ENCODE results near the gene OR8S1. TPM values are rescaled to one million over a fixed set of nuclear protein-coding genes. Genes with fewer than 3 reads are reported as not detected.
A peak's percentile ranks its signal among the peaks of the same experiment; 100 is the strongest.

The OR8S1 gene
- total RNA-seq, 1 experiment from 2014 or later, result not detected

GRCh38 chr12:48556631-48557030, 31.2 kb downstream of the OR8S1 start:
- no peak overlapping the region for H3K14ac ChIP-seq (ENCODE audit: insufficient read depth, low read length)
- no peak overlapping the region for H2BK5ac ChIP-seq (ENCODE audit: insufficient read length, low read length)
- H4K8ac ChIP-seq (replicated peaks; ENCODE audit: insufficient read length, low read depth, low read length), result no peak overlapping the region
- Mint-ChIP-seq H3K36me3 (ENCODE audit: insufficient read depth in 1 of 3, low read depth in 3 of 3) (peaks cover 0 to 5% (median 2%) of the 10 kb centered on the region in 3 experiments; a peak in 4 of 7 replicates), H3K4me1 (peaks cover 10 to 16% of the 10 kb centered on the region in 2 experiments), H3K27ac (no peak overlapping the region), H3K9me3 (peaks cover 16 to 44% of the 10 kb centered on the region in 2 experiments), H3K4me3 (no peak overlapping the region), H3K27me3 (ENCODE audit: low read depth) (peaks cover 11% of the 10 kb centered on the region)
- H3K23ac ChIP-seq (ENCODE audit: insufficient read length, low read depth, low read length), result no peak overlapping the region
- WGBS (ENCODE audit: extremely low coverage, insufficient read length, low lambda C conversion rate), result no CpG with 5 or more reads among the region's 6 CpGs
- H3K79me1 ChIP-seq (ENCODE audit: insufficient read depth, low read depth, low read length, poor library complexity, severe bottlenecking), result no peaks in the 10 kb centered on the region
- H2AFZ ChIP-seq (ENCODE audit: low read length), result no peak overlapping the region
- H3K56ac ChIP-seq (ENCODE audit: insufficient read length, low read depth, low read length), result no peak overlapping the region
- H3K9me3 ChIP-seq (ENCODE audit: control insufficient read depth, low read depth, low read length), result no peaks in the 10 kb centered on the region
- H3T11ph ChIP-seq (ENCODE audit: low read length), result no peak overlapping the region
- H3K4ac ChIP-seq (ENCODE audit: low read depth, low read length), result no peak overlapping the region
- H2AK5ac ChIP-seq (ENCODE audit: insufficient read length, low read length), result no peak overlapping the region
- no peaks in the 10 kb centered on the region for H3K79me2 ChIP-seq (ENCODE audit: insufficient read depth, low read length)
- no peak for TF ChIP-seq CTCF (conservative IDR thresholded peaks at IDR 0.05)
- no peak overlapping the region for H3K9ac ChIP-seq (ENCODE audit: extremely low read depth, insufficient read length, low read length)
- H3K4me1 ChIP-seq (ENCODE audit: insufficient read depth, low read length), result no peaks in the 10 kb centered on the region; the same call in 1 of the 2 replicates
- no peaks in the 10 kb centered on the region for H3K27me3 ChIP-seq (ENCODE audit: insufficient read depth, low read length)
- no peak overlapping the region for H2BK20ac ChIP-seq (ENCODE audit: low read depth, low read length, poor library complexity, severe bottlenecking)
- H2BK120ac ChIP-seq (ENCODE audit: low read depth, low read length, poor library complexity, severe bottlenecking), result no peak overlapping the region
- no peaks in the 10 kb centered on the region for H4K20me1 ChIP-seq (ENCODE audit: control insufficient read depth, insufficient read depth, insufficient read length)
- H4K5ac ChIP-seq (ENCODE audit: insufficient read length, low read depth, low read length), result no peak overlapping the region
- no peak overlapping the region for H4K91ac ChIP-seq (ENCODE audit: insufficient read length, low read depth, low read length)
- H3K27ac ChIP-seq (ENCODE audit: insufficient read length, low read depth, low read length), result no peak overlapping the region
- H3K18ac ChIP-seq (ENCODE audit: insufficient read length, low read depth, low read length), result no peak overlapping the region
- no peak overlapping the region for H2BK15ac ChIP-seq (ENCODE audit: low read depth, low read length)
- H3K23me2 ChIP-seq (ENCODE audit: insufficient read length, low read depth, low read length, poor library complexity, severe bottlenecking), result no peaks in the 10 kb centered on the region
- no peak overlapping the region for H2BK12ac ChIP-seq (ENCODE audit: insufficient read length, low read depth, low read length)
- no peak overlapping the region for H3K4me2 ChIP-seq (ENCODE audit: insufficient read depth, insufficient read length, low read length)
- peak; percentile 54 for DNase-seq
